Activated B cell treated with CpG ODN at 0.5 μM for 24 hours (primary cell): ENCODE results near the gene GMPR. TPM values are rescaled to one million over a fixed set of nuclear protein-coding genes. Genes with fewer than 3 reads are reported as not detected.

Experiments used
- ATAC-seq: fragments of 200-7000 bp; cut with Tn5 transposase; one replicate; pipeline ENCODE4 v1.10.0; 2021; ENCODE audit warnings: low read depth, mild to moderate bottlenecking, moderate library complexity
- CTCF ChIA-PET: fragments of 350-600 bp; sonication (Branson Sonifier 250); formaldehyde crosslinking; loops from one replicate; lab custom pipeline; 2021; ENCODE audit warnings: antibody characterized with exemption; lab: Charles Lee
- POLR2A ChIA-PET: fragments of 350-600 bp; sonication (Branson Sonifier 250); formaldehyde crosslinking; loops from one replicate; lab custom pipeline; 2021; ENCODE audit warnings: antibody characterized with exemption; lab: Charles Lee
- DNase-seq: peaks from one replicate; pipeline ENCODE4 v3.0.0; 2022
- H3K27ac Mint-ChIP-seq: one replicate; pipeline ENCODE4 v1.8.0; 2020; ENCODE audit warnings: mixed read lengths
- H3K27me3 Mint-ChIP-seq: one replicate; pipeline ENCODE4 v1.8.0; 2021; ENCODE audit warnings: mixed read lengths
- H3K36me3 Mint-ChIP-seq: one replicate; pipeline ENCODE4 v1.8.0; 2021; ENCODE audit warnings: low read depth, mixed read lengths
- H3K4me1 Mint-ChIP-seq: one replicate; pipeline ENCODE4 v1.8.0; 2021; ENCODE audit warnings: mixed read lengths
- H3K4me3 Mint-ChIP-seq: one replicate; pipeline ENCODE4 v1.8.0; 2020; ENCODE audit warnings: mild to moderate bottlenecking, mixed read lengths
- H3K9me3 Mint-ChIP-seq: one replicate; pipeline ENCODE4 v1.8.0; 2020; ENCODE audit warnings: mixed read lengths
- intact Hi-C: fragments of 100-400 bp; cut with micrococcal nuclease; formaldehyde crosslinking; loops from one replicate; pipeline ENCODE4 v1.15.1; 2024
- total RNA-seq: library from RNA; stranded (reverse); gene quantifications from 2 replicates; pipeline ENCODE4 v1.2.3, GENCODE V29; 2022
- TF ChIP-seq, protein P1 (sequence below): fragments of 200-600 bp; IDR thresholded peaks from one replicate; pipeline ENCODE4 v1.8.0; 2022; ENCODE audit warnings: antibody characterized with exemption, mild to moderate bottlenecking

GMPR gene
- total RNA-seq, 1 donor from 2014 or later, result 0.47 TPM

DNA sequence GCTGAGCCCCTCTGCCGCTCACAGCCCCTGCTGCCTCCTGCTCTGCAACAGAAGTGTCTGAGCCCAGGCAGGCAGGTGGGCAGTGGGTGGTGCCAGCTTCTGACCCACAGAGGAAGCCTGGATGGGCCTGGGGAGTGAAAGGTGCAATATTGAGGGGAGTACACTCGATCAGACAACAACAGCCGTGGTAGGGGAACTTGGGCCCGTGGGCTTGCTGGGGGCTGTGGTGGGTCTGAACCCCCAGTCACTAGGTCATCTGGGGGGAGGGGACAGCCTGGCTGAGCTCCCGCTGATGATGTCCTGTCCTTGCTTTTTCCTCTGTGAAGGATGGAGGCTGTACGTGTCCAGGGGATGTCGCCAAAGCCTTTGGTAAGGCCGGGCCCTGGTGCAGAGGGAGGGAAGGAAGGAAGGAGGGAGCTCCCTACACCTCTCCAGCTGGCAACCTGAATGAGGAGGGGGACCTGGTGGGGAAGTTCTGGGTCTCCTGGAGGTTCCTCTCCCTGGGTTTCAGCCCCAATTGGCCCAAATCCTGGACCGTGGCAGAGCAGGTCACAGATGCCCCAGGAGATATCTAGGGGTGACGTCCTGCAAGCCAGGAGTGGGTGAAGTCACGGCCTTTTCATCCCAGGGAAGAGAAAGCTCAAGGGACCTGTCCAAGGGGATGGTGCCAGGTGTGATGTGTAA is 47.2 kb downstream of the GMPR start:
- no peak overlapping the region for H3K27ac Mint-ChIP-seq
- H3K9me3 Mint-ChIP-seq, result no peaks in the 10 kb centered on the region
- TF ChIP-seq, protein P1, sequence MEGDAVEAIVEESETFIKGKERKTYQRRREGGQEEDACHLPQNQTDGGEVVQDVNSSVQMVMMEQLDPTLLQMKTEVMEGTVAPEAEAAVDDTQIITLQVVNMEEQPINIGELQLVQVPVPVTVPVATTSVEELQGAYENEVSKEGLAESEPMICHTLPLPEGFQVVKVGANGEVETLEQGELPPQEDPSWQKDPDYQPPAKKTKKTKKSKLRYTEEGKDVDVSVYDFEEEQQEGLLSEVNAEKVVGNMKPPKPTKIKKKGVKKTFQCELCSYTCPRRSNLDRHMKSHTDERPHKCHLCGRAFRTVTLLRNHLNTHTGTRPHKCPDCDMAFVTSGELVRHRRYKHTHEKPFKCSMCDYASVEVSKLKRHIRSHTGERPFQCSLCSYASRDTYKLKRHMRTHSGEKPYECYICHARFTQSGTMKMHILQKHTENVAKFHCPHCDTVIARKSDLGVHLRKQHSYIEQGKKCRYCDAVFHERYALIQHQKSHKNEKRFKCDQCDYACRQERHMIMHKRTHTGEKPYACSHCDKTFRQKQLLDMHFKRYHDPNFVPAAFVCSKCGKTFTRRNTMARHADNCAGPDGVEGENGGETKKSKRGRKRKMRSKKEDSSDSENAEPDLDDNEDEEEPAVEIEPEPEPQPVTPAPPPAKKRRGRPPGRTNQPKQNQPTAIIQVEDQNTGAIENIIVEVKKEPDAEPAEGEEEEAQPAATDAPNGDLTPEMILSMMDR, result no peak
- intact Hi-C loops, result loop anchor here (1.0 to 5.0 kb wide), 3 partner anchors 46 to 802 kb away; no protein-coding TSS in a partner anchor
- H3K4me1 Mint-ChIP-seq, result no peaks in the 10 kb centered on the region
- POLR2A ChIA-PET, result interaction anchor here (0.9 kb wide), 1 partner anchor 19 kb away, joined by 3 read pairs; no protein-coding TSS in a partner anchor
- H3K36me3 Mint-ChIP-seq, result no peaks in the 10 kb centered on the region
- DNase-seq (no peak), ATAC-seq (no peak)
- H3K27me3 Mint-ChIP-seq, result no peaks in the 10 kb centered on the region
- CTCF ChIA-PET, result interaction anchor here (0.8 to 1.7 kb wide), 6 partner anchors 15 to 485 kb away, joined by 3 to 13 read pairs (median 4); no protein-coding TSS in a partner anchor
- H3K4me3 Mint-ChIP-seq, result no peak overlapping the region

DNA sequence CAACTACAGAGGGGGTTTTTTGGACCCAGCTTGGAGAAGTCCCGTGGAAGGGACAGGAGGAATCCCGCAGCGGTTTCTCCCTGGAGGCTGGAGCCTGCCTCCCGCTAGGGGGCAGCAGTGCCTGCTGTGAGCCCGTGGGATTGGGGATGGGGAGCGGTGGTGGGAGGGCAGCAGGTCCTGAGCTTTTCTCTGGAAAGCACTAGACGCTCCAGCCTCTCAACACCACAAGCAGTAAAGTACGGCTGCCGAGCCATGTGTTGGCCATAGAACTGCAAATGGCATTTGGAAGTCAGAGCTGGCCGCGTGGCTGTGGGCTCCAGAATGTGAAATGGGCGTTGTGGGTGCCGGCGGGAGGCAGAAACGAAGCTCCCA is 47.8 kb downstream of the GMPR start:
- Mint-ChIP-seq H3K4me1 (no peaks in the 10 kb centered on the region), H3K27me3 (no peaks in the 10 kb centered on the region), H3K4me3 (no peak overlapping the region), H3K9me3 (no peaks in the 10 kb centered on the region), H3K36me3 (no peaks in the 10 kb centered on the region), H3K27ac (no peak overlapping the region)
- CTCF ChIA-PET, result interaction anchor here (0.7 to 1.7 kb wide), 6 partner anchors 38 to 485 kb away, joined by 3 to 13 read pairs (median 4); no protein-coding TSS in a partner anchor
- ATAC-seq, result no peak
- no peak for DNase-seq
- POLR2A ChIA-PET, result interaction anchor here (0.9 kb wide), 1 partner anchor 19 kb away, joined by 3 read pairs; no protein-coding TSS in a partner anchor
- intact Hi-C loops, result loop anchor here (1.0 to 5.0 kb wide), 2 partner anchors 45 to 801 kb away; no protein-coding TSS in a partner anchor
- TF ChIP-seq, protein P1, result no peak

DNA sequence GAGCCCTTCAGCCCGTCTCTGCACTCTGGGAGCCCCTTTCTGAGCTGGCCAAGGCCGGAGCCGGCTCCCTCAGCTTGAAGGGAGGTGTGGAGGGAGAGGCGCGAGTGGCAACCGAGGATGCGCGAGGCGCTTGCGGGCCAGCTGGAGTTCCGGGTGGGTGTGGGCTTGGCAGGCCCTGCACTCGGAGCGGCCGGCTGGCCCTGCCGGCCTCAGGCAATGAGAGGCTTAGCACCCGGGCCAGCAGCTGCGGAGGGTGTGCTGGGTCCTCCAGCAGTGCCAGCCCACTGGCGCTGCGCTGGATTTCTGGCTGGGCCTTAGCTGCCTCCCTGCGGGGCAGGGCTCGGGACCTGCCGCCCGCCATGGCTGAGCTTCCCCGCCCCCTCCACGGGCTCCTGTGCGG is 49.8 kb downstream of the GMPR start:
- H3K4me3 Mint-ChIP-seq, result no peak overlapping the region

DNA sequence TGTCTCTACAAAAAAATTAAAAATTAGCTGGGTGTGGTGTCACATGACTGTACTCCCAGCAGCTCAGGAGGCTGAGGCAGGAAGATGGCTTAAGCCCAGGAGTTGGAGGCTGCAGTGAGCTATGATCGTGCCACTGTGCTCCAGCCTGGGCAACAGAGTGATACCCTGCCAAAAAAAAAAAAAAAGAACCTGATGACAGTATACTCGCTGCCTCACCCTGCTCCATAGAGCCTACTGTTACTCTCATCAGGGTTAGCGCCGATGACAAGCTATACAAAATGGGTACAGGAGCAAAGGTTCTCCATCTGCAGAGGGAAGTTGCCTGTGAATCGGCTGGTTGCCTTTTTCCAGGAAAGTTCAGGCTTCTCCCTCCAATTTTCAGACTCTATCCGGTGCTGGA is 53.4 kb downstream of the GMPR start:
- Mint-ChIP-seq H3K27me3 (peaks cover 3% of the 10 kb centered on the region), H3K36me3 (no peaks in the 10 kb centered on the region), H3K4me1 (no peaks in the 10 kb centered on the region), H3K9me3 (no peaks in the 10 kb centered on the region), H3K4me3 (no peak overlapping the region), H3K27ac (no peak overlapping the region)
- POLR2A ChIA-PET, result no interaction called here
- intact Hi-C loops, result no loop called here
- DNase-seq (no peak), ATAC-seq (no peak)
- TF ChIP-seq, protein P1, result no peak
- CTCF ChIA-PET, result interaction anchor here (1.1 kb wide), 1 partner anchor 471 kb away, joined by 3 read pairs; no protein-coding TSS in a partner anchor

More for the DNA sequence above, 49.8 kb downstream of the GMPR start:
- intact Hi-C loops, result loop anchor here (5.0 kb wide), 1 partner anchor 799 kb away; no protein-coding TSS in a partner anchor
- Mint-ChIP-seq H3K9me3 (no peaks in the 10 kb centered on the region), H3K36me3 (no peaks in the 10 kb centered on the region), H3K27me3 (peaks cover 2% of the 10 kb centered on the region), H3K27ac (no peak overlapping the region), H3K4me1 (no peaks in the 10 kb centered on the region)
- ChIA-PET POLR2A (no interaction called here), CTCF (no interaction called here)
- no peak for ATAC-seq
- TF ChIP-seq, protein P1, result no peak
- no peak for DNase-seq

DNA sequence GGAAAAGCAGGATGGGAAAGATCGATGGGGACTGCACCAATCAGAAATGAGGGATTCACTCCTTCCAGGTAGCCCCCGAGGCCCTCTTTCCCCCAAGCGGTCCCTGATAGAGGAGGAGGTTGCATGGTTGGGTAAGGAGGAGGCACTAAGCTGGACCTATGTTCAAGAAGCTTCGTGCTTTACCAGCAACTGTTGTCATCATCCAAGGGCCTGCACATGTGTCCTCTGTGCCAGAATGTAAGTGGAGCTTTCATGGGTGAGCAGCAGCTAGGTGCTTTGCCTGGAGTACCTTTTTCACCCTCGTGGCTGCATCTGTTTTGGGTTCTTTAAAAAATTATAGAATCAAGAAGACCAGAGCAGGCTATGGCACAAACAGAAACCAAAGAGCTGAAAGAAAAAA is 54.0 kb downstream of the GMPR start:
- H3K27me3 Mint-ChIP-seq, result peaks cover 3% of the 10 kb centered on the region
- H3K4me3 Mint-ChIP-seq, result no peak overlapping the region
- no peak overlapping the region for H3K27ac Mint-ChIP-seq
- H3K9me3 Mint-ChIP-seq, result no peaks in the 10 kb centered on the region
- DNase-seq (no peak), ATAC-seq (no peak)
- CTCF ChIA-PET, result interaction anchor here (0.8 to 1.1 kb wide), 2 partner anchors 24 to 471 kb away, joined by 3 read pairs; no protein-coding TSS in a partner anchor
- POLR2A ChIA-PET, result no interaction called here
- no peaks in the 10 kb centered on the region for H3K36me3 Mint-ChIP-seq
- H3K4me1 Mint-ChIP-seq, result no peaks in the 10 kb centered on the region
- TF ChIP-seq, protein P1, result no peak
- intact Hi-C loops, result no loop called here
